K562 (cell line): Measurements from ENCODE around the gene ARHGEF10L.

Experiments used
- FOXM1 ChIP-seq, 2 experiments: fragments of 450-650 bp in 1 of 2; sonication (generic) in 1 of 2; formaldehyde crosslinking in 1 of 2; IDR thresholded peaks; 2 replicates each; pipeline versions ENCODE4 v1.6.1 to v1.9.0; 2017 to 2022; ENCODE audit warnings: low read depth in 2 of 2, mild to moderate bottlenecking in 2 of 2, missing genetic modification reagents in 1 of 2, moderate library complexity in 1 of 2
- PHF8 ChIP-seq: fragments of 200-600 bp; sonication (generic); IDR thresholded peaks from 2 replicates; pipeline ENCODE4 v1.6.1; 2012; ENCODE audit warnings: mixed run types, mild to moderate bottlenecking, inconsistent platforms, low read length, moderate library complexity, borderline replicate concordance

GRCh38 chr1:17533201-17533600 lies 6.3 kb upstream of the ARHGEF10L start:
- TF ChIP-seq PHF8: no peak
- no peak for TF ChIP-seq FOXM1 (IDR thresholded peaks at IDR 0.05; ENCODE audit: low read depth)
- no peak for TF ChIP-seq FOXM1 (CRISPR knock-in tag; IDR thresholded peaks at IDR 0.05; ENCODE audit: low read depth)
